ENCODE measurements around the gene COL9A3.

Gene COL9A3

GRCh38 chr20:62794007-62794724 lies 22.7 kb upstream of the COL9A3 start:
- H3K4me3 ChIP-seq (ENCODE audit: low read length) = peak overlapping the region; percentile 74
- DNase-seq (ENCODE audit: low read depth, low spot score) = peak; percentile 82

DNA sequence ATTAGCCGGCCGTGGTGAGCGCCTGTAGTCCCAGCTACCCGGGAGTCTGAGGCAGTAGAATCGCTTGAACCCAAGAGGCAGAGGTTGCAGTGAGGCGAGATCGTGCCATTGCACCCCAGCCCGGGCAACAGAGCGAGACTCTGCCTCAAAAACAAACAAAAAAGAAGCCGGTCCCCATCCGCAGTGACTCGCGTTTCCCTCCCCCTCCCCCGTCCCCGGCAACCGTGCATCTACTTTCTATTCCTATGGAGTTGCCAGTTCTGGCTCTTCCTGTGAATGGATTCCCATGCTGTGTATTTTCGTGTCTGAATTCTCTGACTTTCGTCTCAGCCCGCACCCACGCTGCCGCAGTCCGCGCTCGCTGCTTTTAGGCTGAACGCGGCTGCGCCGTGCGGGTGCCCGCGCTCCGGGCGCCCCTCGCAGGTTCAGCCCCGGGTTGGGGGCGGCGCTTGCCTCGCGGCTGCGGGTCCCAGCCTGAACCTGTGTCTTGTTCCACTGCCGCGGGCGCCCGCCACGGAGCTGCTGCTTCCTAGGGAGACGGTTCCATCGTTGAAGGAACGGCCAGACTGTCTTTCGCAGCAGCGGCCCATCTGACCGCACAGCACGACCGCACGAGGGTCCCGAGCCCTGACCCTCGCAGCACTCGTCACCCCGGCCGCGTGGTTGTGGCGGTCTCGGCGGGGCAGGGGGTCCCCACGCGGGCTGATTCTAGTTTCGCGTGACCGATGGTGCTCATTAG lies 21.7 kb upstream of the COL9A3 start:
- DNase-seq (ENCODE audit: low read depth, low spot score) = peak; percentile 73
- peak overlapping the region; percentile 74 for H3K4me3 ChIP-seq (ENCODE audit: low read length)

GRCh38 chr20:62796699-62797491 lies 20.0 kb upstream of the COL9A3 start:
- DNase-seq (ENCODE audit: low read depth, low spot score) = no peak
- H3K4me3 ChIP-seq (ENCODE audit: low read length) = peak overlapping the region; percentile 56

DNA sequence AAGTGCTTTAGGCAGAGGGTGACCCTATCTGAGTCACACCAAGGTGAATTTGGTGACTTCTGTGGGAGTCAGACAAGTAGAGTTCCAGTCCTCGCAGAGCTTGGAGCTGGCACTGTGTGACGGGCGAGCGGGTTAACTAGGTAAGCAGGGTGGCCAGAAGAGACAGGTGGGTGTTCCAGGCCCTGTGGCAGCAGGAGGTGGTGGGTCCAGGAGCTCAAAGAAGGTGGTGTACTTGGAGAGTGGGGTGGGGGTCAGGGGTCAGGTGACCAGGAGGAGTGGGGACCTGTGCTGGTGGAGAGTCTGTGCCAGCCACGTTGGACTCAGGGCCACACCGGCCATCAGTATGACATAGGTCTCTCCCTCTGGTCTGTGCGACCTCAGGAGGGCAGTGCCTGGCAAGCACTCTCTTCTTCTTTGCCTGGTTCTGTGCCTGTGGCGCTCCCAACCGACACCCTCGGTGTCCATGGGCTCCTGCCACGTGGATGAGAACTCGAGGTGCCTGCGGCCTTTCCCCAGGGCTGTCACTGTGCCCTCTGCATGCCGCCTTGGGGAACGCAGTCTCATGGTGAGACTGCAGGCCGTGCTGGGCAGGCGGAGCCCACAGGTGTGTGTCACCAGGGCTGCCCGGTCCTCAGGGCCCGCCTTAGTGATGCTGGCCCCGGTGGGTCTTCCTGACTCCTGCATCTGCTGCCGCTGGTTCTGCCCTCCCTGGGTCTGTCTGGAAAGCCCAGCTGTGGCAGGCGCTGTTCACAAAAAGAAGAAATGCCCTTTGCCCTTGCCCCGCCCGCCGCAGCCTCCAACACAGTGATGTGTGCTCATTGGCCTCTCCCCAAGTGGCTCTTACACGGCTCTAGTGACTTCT lies 18.9 kb upstream of the COL9A3 start:
- no peak for DNase-seq (ENCODE audit: low read depth, low spot score)
- H3K4me3 ChIP-seq (ENCODE audit: low read length) = no peak overlapping the region

GRCh38 chr20:62799036-62799435 lies 17.8 kb upstream of the COL9A3 start:
- DNase-seq (ENCODE audit: low read depth, low spot score) = no peak

GRCh38 chr20:62799459-62799858 lies 17.4 kb upstream of the COL9A3 start:
- no peak overlapping the region for H3K4me3 ChIP-seq (ENCODE audit: low read length)
- DNase-seq (ENCODE audit: low read depth, low spot score) = no peak

More at GRCh38 chr20:62799036-62799435, 17.8 kb upstream of the COL9A3 start:
- no peak overlapping the region for H3K4me3 ChIP-seq (ENCODE audit: low read length)

DNA sequence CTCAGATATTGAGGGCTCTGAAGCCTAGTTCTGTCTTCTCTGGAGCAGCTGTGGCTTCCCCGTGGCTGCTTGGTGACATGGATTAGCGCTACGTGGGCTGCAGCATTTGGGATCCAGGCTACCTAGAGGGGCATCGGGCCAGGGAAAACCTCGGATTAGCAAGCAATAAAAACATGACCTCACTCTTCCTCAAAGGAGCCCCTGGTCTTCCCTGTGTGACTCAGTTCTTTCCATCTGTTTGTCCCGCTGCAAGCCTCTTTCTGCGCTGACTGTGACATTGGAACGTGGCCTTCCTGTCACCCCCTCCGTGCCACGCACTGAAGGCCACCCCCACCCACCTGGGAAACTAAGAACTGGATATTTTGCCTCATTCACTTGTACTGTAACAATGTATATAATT lies 17.0 kb upstream of the COL9A3 start:
- no peak for DNase-seq (ENCODE audit: low read depth, low spot score)

GRCh38 chr20:62800314-62801259 lies 16.3 kb upstream of the COL9A3 start:
- no peak for DNase-seq (ENCODE audit: low read depth, low spot score)
- H3K4me3 ChIP-seq (ENCODE audit: low read length) = no peak overlapping the region

More for the DNA sequence above, 17.0 kb upstream of the COL9A3 start:
- no peak overlapping the region for H3K4me3 ChIP-seq (ENCODE audit: low read length)

- no peak overlapping the region for H3K4me3 ChIP-seq (ENCODE audit: low read length)
Measured at GRCh38 chr20:62801284-62802010, 15.4 kb upstream of the COL9A3 start.

GRCh38 chr20:62802026-62802712 lies 14.7 kb upstream of the COL9A3 start:
- no peak overlapping the region for H3K4me3 ChIP-seq (ENCODE audit: low read length)
- DNase-seq (ENCODE audit: low read depth, low spot score) = no peak

More at GRCh38 chr20:62801284-62802010, 15.4 kb upstream of the COL9A3 start:
- no peak for DNase-seq (ENCODE audit: low read depth, low spot score)

GRCh38 chr20:62804021-62804626 lies 12.7 kb upstream of the COL9A3 start:
- peak overlapping the region; percentile 57 for H3K4me3 ChIP-seq (ENCODE audit: low read length)
- DNase-seq (ENCODE audit: low read depth, low spot score) = no peak

DNA sequence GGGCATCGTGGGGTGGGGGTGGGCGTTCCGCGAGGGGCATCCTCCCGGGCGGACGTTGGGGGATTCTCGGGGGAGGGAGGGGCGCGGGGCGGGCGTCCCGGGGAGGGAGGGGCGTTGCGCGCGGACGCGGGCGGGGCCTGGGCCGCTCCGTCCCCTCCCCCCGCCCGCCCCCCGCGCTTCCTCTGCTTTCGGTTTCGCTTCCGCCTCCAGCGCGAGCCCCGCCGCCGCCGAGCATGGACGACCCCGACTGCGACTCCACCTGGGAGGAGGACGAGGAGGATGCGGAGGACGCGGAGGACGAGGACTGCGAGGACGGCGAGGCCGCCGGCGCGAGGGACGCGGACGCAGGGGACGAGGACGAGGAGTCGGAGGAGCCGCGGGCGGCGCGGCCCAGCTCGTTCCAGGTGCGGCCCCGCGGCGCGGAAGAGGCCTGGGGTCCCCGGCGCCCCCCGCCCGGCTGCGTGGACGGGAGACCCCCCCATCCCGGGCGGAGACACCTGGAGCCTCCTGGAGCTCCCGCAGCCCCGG lies 12.2 kb upstream of the COL9A3 start, which contains the start of gene OGFR:
TSS of gene OGFR (plus strand) at position 209 of the 528 bp plus-strand sequence. CDS start at position 234, 25 bp downstream.
- peak within 1 kb of the TSS; percentile 68 for H3K4me3 ChIP-seq (ENCODE audit: low read length)
- DNase-seq (ENCODE audit: low read depth, low spot score) = no peak

DNA sequence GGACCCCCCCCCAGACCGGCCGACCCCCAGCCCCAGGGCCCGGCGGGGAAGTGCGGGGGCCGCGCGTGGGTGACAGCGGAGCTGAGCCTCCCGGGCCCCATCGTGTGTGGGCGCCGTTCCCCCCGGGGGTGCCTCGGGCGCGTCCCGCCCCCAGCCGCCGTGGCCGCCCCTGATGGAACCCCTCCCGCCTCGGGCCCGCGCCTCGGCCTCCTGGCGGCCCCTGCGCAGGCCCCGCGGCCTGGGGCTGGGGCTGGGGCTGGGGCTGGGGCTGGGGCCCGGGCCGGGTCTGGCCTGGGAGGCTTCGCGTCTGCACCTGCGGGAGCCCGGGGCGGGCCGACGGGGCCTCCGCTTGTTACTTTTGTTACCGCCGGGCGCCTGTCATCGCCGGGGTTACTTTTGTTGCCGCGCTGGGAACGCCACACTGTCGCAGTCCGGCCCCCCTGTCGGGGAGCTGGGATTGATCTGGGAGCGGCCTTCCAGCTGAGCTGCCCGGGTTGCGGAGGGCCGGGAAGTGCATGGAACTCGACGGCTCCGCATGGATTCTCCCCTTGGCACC lies 11.6 kb upstream of the COL9A3 start:
- peak overlapping the region; percentile 68 for H3K4me3 ChIP-seq (ENCODE audit: low read length)
- no peak for DNase-seq (ENCODE audit: low read depth, low spot score)

GRCh38 chr20:62805711-62806382 lies 11.0 kb upstream of the COL9A3 start:
- DNase-seq (ENCODE audit: low read depth, low spot score) = no peak

More at GRCh38 chr20:62805711-62806382, 11.0 kb upstream of the COL9A3 start:
- H3K4me3 ChIP-seq (ENCODE audit: low read length) = peak overlapping the region; percentile 68

Measured in Jurkat, Clone E6-1 (cell line).